EL (cell line): ENCODE data around the gene RSPRY1.
"Not testable (repeated sequence)": the region's sequence is repeated elsewhere in the genome, so short reads cannot be mapped to it uniquely, and the experiment has no call there.

ENCODE experiments used
- DNase-seq: peaks from one replicate; pipeline ENCODE4 v3.0.0-alpha.2; 2016

RSPRY1 gene

DNA sequence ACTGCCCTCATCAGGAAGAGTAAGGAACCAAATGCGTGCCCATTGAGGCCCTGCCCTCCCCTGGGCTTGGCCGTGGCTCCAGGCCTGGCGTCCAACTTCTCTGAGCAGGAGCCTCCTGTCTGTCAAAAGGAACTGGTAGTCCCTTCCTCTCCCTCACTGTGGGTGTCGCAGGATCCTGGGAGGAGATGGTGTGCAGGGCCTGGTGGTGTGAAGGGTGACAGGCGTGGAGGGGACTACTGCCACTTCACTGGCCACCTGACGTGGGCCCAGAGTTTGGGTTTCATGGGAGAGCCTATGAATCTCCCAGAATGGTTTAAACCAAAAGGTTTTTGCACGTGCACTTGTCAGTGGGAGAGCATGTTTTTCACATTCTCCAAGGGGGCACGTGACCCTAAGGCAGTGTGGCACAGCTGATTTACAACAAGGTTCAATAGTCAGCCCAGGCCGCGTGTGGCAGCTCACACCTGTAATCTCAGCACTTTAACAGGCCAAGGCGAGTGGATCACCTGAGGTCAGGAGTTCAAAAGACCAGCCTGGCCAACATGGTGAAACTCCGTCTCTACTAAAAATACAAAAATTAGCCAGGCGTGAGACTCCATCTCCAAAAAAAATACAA, 71.4 kb downstream of the RSPRY1 start:
- DNase-seq: no peak

DNA sequence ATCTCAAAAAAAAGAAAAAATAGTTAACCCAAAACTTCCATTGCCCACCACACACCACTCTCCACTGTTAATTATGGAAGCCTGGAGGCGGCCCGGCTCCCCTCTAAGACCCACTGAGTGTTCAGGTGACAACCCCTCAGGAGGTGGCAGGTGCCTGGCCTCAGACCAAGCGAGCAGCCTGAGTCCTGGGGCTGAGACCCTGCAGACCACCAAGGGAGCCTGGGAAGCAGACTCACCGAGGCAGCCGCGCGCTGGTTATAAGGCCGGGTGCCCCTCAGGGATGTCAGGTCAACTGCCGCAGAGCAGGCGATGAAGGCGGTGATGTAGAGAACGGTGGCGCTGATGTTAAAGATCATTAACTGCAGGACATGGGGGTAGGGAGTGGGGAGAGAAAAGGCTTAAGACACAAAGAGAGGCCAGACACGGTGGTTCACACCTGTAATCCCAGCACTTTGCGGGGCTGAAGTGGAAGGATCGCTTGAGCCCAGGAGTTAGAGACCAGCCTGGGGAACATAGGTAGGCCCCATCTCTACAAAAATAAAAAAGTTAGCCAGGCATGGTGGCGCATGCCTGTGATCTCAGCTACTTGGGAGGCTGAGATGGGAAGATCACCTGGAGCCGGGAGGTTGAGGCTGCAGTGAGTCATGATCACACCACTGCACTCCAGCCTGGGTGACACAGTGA, 72.2 kb downstream of the RSPRY1 start:
- no peak for DNase-seq

DNA sequence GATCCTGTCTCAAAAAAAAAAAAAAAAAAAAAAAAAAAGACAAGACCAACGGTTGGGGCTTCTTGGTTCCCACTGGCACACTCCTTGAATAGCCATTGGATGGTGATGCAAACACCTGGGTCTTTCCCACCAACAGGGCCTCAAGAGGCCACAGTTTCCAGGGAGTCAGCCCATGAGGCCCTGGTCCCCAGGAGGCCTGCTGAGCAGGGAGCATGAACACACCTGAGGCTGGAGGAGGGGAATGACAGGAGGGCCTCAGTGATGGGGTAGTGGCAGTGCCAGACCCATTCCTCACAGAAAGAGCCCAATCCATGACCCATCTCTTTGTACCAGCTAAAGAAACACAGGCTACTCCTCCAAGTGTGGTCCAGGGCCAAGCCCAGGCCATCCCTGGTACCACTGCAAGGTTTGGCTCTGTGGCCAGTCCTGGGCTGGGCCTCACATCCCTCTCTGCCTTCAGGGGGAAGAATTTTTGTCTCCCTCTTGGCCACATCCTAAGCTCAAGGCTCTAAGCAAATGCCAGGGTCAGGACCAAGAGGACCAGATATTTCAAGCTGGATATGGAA, 72.9 kb downstream of the RSPRY1 start:
- no peak for DNase-seq

GRCh38 chr16:57260294-57260929, 74.3 kb downstream of the RSPRY1 start:
- DNase-seq: peak; percentile 66

- no peak for DNase-seq
Observed at GRCh38 chr16:57261806-57262205, 75.7 kb downstream of the RSPRY1 start.

GRCh38 chr16:57262841-57263540, 76.9 kb downstream of the RSPRY1 start:
- DNase-seq: no peak

DNA sequence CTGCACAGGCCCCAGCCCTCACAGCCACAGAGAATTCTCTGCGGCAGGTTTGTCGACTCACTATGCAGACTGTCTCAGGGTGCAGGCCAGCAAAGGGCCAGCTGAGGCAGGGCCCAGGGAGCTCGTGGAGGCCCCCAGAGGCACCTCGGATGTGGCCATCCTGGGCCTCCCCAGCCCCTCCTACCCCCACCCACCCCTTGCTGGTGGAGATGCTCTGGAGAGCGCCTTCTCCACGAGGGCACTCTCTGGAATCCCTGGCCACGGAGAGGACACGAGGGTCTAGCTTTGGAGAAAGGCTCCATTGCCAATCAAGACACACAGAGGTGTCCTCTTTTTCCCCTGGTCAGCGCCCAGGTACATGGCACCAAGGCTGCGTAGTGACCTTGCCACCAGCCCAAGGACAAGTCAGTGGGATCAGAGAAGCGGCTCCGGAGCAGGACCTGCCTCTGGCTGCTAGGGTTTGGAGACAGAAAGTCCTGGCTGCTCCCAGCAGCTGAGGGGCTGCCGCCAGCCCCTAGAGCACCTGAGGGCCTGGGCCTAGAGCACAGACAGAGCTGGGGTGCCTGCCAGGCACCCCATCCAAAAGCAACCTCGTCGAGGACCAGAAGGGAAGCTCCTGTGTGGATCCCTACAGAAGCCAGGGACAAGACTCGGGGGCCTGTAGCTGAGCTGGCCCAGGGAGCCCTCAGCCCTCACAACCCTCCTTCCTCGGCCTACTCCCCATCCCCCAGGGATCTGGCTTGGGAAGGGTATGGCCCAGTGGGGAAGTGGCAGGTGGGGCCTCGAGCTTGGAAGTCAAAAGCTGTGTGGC, 77.6 kb downstream of the RSPRY1 start:
- no peak for DNase-seq

DNA sequence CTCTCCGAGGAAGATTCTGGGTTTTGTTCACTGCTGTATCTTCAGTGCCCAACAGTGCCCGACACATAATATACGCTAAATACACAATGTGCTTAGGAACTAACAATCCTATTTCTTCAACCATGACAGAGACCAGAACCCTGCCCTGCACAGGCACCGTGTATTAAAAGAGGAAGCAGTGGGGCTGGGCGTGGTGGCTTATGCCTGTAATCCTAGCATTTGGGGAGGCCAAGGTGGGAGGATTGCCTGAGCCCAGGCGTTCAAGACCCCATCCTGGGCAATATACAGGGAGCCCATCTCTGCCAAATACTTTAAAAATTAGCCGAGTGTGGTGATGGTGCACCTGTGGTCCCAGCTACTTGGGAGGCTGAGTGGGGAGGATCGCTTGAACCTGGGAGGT, 78.3 kb downstream of the RSPRY1 start:
- DNase-seq: no peak

DNA sequence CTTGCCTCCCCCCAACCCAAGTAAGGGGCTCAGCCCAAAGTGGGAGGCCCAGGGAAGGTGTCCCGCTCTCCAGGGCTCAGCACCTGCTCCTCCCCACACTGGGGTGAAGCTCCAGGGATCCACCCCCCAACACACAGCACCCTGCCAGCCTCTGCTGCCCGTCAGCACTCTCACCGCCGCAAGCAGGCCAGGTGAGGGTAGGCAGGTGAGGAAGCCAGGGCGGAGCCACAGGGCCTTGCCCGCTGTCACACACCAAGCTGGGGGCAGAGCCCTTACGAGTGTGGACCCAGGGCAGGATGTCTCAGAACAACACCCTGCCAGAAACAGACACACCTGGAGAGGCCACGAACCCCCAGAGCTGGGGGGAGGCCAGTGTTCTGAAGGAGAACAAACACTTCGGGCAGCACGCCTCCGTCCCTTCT, 78.8 kb downstream of the RSPRY1 start:
- DNase-seq: no peak

DNA sequence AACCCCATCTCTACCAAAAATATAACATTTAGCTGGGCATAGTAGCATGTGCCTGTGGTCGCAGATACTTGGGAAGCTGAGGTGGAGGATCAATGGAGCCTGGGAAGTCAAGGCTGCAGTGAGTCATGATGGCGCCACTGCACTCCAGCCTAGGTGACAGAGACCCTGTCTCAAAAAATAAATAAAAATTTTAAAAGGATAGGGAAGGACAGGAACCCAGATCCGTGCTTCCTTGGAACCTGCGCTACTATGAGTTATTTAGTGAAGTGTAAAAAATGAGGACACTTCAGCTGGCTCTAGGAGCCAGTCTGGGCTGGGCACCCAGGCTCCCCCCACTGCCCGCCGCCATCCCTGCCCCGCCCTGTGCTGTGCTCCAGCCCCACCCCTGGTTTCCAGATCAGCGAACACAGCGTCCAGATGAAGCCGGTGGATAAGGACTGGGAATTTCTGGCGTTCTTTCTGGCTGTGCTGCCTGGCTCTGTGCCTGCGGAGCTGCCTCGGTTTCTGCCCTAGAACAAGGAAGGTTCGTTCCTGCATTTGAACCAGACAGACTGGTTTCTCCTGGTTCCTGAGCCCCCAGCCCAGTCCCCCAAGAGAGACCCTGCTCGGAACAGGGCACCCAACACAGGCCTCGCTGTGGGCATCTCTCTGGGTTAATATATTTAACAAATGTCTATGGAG, 79.9 kb downstream of the RSPRY1 start:
- no peak for DNase-seq

DNA sequence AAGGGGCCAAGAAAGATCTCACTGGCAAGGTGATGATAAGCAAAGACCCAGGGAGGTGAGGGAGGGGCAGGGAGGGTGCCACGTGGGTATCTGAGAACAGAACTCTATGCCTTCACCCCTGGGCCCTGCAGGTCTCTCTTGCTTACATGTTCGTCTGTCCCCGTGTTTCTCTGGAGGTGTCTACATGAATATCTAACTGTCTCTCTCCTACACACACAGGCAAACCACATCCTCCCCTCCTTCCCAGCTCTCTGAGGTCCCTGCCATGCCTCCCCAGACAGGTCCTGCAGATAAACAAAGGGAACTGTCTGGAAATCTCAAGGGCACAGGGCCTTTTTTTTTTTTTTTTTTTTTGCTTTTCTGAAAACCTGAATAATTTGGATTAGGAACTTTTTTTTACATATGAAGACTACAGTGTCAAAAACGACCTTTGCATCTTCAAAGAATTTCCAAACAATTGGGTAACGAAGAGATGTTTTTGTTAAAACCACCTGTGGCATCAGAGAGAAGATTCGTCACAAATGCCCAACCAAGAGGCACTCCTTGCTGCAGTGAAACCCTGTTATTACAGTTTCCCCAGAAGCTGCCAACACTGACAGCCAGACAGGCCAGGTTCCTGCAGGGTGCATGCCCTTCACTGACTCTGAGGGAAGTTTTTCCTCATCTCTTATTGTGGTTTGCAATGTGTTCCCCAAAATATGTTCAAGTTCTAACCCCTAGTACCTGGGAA, 80.6 kb downstream of the RSPRY1 start:
- no peak for DNase-seq

- not testable (repeated sequence) for DNase-seq
Observed at GRCh38 chr16:57267343-57267742, 81.2 kb downstream of the RSPRY1 start.

GRCh38 chr16:57268804-57269800, 83.0 kb downstream of the RSPRY1 start:
- no peak for DNase-seq

DNA sequence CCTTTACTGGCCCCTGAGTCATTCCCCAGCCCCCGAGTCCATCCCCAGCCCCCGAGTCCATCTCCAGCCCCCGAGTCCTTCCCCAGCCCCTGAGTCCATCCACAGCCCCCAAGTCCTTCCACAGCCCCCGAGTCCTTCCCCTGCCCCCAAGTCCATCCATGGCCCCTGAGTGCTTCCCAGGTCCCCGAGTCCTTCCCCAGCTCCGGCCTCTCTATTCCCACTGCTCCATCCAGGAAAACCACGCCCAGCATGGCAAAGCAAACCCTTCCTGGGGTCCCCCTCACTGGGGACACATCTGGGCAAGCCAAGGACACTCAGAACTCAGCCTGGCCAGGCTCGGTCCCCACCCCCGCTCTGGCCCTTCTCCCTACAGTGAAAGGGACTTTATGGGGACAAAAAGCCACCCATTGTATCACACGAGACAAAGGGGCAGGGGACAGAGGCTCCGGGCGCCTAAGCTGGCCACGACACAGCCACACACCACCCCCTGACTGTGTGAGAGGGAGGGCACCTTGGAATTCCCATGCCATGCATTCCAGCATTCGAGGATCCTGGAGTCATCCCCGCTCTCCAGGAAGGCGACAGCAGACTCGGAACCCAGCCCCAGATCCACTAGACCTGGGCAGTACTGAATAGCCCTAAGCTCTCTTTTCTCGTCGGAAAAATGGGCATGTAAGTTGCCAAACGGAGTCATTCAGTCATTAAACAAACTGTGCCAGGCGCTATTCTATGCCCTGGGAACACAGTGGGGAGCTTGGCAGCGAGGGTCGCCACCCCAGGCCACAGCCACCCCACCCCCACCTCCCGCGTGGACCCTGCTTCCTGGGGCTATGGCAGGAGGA, 84.3 kb downstream of the RSPRY1 start:
- DNase-seq: no peak

DNA sequence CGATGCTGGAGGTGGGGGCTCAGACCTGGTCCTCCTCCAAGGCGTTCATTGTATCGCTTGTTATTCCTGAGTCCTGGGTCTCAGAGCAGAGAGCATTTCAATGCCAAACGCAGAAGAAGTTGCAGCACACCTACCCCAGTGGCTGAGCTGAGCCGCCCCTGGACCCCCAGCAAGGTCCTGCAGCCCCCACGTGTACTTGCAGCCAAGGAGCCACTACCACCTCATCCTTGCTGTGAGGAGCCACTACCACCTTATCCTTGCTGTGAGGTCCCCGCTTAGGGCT, 84.9 kb downstream of the RSPRY1 start:
- DNase-seq: no peak

- no peak for DNase-seq
Observed at GRCh38 chr16:57271867-57272495, 85.9 kb downstream of the RSPRY1 start.

- no peak for DNase-seq
Observed at GRCh38 chr16:57273359-57273758, 87.2 kb downstream of the RSPRY1 start.

GRCh38 chr16:57273826-57274225, 87.7 kb downstream of the RSPRY1 start:
- DNase-seq: no peak

- DNase-seq: not testable (repeated sequence)
Observed at GRCh38 chr16:57275946-57276345, 89.8 kb downstream of the RSPRY1 start.
